GM10266 (cell line): ENCODE data around the gene AKAP6.

ENCODE experiments used
- DNase-seq: peaks from one replicate; pipeline ENCODE4 v3.0.0; 2012; ENCODE audit errors: extremely low spot score
- TF ChIP-seq, protein P1 (sequence below): IDR thresholded peaks from 2 replicates; pipeline ENCODE4 v1.5.1; 2012; ENCODE audit warnings: mild to moderate bottlenecking, low read depth; ENCODE audit not compliant: control insufficient read depth, insufficient read depth; ENCODE audit errors: missing control alignments

The AKAP6 gene

DNA sequence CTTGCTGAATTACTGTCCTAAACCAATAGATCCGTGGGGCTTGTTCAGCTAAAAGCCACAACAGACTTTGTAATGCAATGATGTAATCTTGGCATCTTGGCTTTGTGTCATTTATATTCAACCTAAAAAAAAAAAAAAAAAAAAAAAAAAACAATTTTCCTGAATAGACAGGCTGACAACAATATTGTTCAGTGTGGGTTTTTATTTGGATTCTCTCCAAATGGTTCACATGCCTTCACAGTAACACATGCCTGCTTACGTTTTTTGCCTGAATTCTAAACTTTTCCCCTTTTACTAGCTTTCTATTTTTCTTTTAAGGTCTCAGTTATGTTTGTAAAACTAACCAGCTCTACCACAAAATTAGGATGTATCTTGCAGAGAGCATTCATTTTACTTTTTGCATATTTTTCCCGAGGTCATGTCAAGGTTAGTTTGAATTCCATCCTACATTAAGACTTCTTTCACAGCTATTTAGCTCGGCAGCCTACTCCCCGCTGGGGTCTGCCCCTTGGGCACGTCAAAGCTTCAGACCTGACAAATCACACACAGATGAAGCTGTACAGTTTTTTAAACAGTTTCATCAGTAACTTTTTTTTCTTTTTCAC, 395.9 kb downstream of the AKAP6 start:
- DNase-seq: no peak
- TF ChIP-seq, protein P1, sequence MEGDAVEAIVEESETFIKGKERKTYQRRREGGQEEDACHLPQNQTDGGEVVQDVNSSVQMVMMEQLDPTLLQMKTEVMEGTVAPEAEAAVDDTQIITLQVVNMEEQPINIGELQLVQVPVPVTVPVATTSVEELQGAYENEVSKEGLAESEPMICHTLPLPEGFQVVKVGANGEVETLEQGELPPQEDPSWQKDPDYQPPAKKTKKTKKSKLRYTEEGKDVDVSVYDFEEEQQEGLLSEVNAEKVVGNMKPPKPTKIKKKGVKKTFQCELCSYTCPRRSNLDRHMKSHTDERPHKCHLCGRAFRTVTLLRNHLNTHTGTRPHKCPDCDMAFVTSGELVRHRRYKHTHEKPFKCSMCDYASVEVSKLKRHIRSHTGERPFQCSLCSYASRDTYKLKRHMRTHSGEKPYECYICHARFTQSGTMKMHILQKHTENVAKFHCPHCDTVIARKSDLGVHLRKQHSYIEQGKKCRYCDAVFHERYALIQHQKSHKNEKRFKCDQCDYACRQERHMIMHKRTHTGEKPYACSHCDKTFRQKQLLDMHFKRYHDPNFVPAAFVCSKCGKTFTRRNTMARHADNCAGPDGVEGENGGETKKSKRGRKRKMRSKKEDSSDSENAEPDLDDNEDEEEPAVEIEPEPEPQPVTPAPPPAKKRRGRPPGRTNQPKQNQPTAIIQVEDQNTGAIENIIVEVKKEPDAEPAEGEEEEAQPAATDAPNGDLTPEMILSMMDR: no peak

GRCh38 chr14:32726516-32726915, 397.4 kb downstream of the AKAP6 start:
- TF ChIP-seq, protein P1: no peak
- DNase-seq: no peak

DNA sequence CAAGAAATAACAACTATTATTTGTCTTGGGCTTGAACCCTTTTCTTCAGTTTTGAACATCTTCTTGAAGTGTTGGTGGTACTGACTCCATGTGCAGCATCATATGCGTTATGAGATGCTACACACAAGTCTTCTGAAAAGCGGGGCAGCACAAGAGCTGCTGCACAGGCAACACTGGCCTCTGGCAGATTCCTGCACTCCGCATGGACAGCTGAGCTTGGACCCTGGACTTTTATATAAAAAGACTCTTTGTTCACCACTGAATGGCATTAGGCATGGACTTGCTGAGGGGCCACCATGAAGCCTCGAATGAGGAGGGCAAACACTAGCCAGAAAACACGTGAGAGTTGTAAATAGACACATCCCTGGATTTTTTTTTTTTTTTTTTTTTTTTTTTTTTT, 398.7 kb downstream of the AKAP6 start:
- TF ChIP-seq, protein P1: no peak
- no peak for DNase-seq

DNA sequence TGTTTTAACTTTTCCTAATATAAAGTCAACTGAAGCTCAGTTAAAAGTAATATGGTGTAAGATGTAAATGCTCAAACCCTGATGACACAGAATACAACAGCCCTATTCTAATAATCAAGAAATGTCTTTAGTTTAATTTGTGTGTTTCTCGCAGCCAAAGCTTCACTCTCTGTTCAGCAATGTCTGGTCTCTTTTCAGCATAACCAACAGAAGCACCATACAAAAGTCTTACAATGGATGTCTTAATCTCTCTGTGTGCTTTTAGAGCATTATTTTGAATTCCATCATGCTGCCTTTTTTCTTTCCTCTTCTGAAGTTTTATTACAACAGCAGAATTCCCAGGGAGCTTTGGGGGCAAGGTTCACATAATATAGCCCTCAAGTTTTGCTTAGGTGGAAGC, 399.4 kb downstream of the AKAP6 start:
- TF ChIP-seq, protein P1: no peak
- DNase-seq: no peak

DNA sequence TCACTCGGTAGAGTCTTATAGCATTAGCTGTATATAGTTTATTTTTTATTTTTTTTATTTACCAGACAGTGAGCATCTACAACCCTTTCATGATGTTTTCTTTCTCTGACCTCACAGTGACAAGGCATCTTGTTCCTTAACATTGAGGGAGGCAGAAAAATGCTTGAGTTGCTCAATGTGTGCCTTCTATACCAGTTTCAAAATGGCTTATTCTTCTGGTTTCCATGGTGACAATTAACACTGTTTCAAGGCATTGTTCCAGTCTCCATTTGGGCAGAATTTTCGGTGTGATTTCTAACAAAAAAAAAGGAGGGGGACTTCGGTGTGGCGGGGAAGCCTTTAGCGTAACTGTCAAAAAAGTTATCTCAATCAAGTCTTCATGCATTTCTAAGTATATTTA, 399.9 kb downstream of the AKAP6 start:
- TF ChIP-seq, protein P1: no peak
- no peak for DNase-seq

GRCh38 chr14:32731249-32731648, 402.2 kb downstream of the AKAP6 start:
- TF ChIP-seq, protein P1: no peak
- DNase-seq: no peak

DNA sequence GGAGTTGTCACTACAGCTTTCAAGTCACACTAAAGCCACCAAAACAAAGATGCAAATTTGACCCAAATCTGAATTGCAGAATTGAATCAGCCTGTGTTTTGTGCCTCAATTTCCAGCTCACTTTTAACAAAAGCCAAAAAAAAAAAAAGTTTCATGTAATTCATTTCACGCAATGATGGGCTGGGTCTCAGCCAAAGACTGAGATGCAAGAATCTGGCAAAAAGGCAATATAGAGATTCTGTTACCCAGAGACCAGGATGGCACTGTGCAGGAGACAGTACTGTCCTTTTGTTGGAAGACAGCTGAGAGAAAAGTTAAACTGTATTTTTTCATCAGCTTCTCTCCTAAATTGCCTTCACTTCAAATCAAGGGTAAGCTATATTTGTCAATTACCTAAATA, 403.9 kb downstream of the AKAP6 start:
- TF ChIP-seq, protein P1: no peak
- DNase-seq: no peak
